ENCODE data around the gene TSTD1. TPM values are rescaled to one million over a fixed set of nuclear protein-coding genes. Genes with fewer than 3 reads are reported as not detected.
"Not testable (repeated sequence)": the region's sequence is repeated elsewhere in the genome, so short reads cannot be mapped to it uniquely, and the experiment has no call there.

The TSTD1 gene
- total and polyA plus RNA-seq, 9 donors: 13.6 to 200 (median 50.3) TPM

DNA sequence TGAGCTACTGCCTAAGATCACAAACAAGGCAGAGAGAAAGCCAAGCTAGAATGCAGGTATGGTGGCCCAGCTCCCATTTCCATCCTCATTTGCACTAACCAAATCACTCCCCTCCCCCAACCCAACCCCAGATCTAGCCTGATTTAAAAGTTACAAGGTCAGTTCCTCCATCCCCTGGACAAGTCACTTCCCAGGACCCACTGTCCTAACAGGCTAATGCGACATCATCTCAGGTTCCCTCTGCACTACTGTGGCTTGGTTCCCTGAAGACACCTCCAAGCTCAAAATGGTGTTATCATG is 20.2 kb downstream of the TSTD1 start:
- no peaks in the 10 kb centered on the region for H3K36me3 ChIP-seq
- TF ChIP-seq, protein P1, sequence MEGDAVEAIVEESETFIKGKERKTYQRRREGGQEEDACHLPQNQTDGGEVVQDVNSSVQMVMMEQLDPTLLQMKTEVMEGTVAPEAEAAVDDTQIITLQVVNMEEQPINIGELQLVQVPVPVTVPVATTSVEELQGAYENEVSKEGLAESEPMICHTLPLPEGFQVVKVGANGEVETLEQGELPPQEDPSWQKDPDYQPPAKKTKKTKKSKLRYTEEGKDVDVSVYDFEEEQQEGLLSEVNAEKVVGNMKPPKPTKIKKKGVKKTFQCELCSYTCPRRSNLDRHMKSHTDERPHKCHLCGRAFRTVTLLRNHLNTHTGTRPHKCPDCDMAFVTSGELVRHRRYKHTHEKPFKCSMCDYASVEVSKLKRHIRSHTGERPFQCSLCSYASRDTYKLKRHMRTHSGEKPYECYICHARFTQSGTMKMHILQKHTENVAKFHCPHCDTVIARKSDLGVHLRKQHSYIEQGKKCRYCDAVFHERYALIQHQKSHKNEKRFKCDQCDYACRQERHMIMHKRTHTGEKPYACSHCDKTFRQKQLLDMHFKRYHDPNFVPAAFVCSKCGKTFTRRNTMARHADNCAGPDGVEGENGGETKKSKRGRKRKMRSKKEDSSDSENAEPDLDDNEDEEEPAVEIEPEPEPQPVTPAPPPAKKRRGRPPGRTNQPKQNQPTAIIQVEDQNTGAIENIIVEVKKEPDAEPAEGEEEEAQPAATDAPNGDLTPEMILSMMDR (IDR thresholded peaks at IDR 0.05): no peak
- TF ChIP-seq POLR2A (IDR thresholded peaks at IDR 0.05) (no peak), EP300 (IDR thresholded peaks at IDR 0.05) (no peak)
- no peak for DNase-seq
- 85 to 100% (median 100%) methylated on average over 1 of the region's 1 CpG for WGBS, 3 donors
- no peaks in the 10 kb centered on the region for H3K9me3 ChIP-seq
- H3K27me3 ChIP-seq: no peaks in the 10 kb centered on the region
- intact Hi-C loops (cut with DNase I): no loop called here
- no peak overlapping the region for H3K4me3 ChIP-seq
- no peak overlapping the region for H3K27ac ChIP-seq
- peaks cover 3% of the 10 kb centered on the region for H3K4me1 ChIP-seq (ENCODE audit: insufficient read depth)

DNA sequence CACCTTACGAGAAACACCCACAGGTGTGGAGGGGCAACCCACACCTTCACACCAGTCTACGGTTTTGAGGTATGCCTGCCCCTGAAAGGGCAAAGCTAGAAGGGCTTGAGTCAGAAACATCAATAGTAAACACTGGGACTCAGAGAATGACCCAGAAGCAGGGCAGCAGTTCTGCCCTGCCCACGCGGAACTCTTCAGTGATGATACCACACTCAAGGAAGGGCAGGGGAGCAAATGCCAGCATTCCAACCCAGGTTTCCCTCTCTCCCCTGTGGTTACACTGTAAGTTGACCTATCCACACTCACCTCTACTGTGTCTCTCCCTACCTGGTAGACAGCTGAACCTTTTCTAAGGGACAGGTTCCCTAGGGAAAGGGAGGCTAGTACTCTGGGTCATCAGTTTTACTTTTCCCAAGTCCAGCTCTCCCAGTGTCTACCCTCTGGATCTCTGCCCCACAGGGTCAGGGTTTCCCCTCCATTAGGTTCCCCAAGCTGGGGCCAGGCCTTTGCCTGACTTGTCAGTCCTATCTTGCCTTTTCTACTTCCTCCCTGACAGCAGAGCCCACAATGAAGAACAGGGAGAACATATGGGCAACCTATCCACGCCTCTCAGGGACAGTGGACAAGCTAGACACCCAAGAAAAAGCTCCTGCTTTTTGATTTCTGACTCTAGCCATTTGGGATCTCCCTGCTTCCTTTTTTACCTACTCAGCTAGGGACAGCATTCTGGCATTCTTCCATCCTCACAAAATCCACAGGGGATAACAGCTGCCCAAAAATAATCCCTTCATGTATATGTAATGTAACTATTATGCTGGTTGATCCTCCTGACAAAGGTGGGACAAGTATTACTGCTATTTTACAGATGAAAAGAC is 20.8 kb downstream of the TSTD1 start:
- WGBS, 3 donors: 83 to 91% (median 84%) methylated on average over 5 of the region's 5 CpGs
- TF ChIP-seq, protein P1 (IDR thresholded peaks at IDR 0.05): no peak
- TF ChIP-seq EP300 (IDR thresholded peaks at IDR 0.05): no peak
- no peak for TF ChIP-seq POLR2A (IDR thresholded peaks at IDR 0.05)
- no peaks in the 10 kb centered on the region for H3K27me3 ChIP-seq
- H3K27ac ChIP-seq: no peak overlapping the region
- no peak overlapping the region for H3K4me3 ChIP-seq
- no peaks in the 10 kb centered on the region for H3K9me3 ChIP-seq
- H3K4me1 ChIP-seq (ENCODE audit: insufficient read depth): peaks cover 7% of the 10 kb centered on the region
- intact Hi-C loops (cut with DNase I): no loop called here
- DNase-seq: no peak
- no peaks in the 10 kb centered on the region for H3K36me3 ChIP-seq

DNA sequence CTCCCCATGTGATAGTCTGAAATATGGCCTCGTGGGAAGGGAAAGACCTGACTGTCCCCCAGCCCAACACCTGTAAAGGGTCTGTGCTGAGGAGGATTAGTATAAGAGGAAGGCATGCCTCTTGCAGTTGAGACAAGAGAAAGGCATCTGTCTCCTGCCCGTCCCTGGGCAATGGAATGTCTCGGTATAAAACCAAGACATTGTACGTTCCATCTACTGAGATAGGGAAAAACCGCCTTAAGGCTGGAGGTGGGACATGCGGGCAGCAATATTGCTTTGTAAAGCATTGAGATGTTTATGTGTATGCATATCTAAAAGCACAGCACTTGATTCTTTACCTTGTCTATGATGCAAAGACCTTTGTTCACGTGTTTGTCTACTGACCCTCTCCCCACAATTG is 21.6 kb downstream of the TSTD1 start:
- H3K27ac ChIP-seq: not testable (repeated sequence)

DNA sequence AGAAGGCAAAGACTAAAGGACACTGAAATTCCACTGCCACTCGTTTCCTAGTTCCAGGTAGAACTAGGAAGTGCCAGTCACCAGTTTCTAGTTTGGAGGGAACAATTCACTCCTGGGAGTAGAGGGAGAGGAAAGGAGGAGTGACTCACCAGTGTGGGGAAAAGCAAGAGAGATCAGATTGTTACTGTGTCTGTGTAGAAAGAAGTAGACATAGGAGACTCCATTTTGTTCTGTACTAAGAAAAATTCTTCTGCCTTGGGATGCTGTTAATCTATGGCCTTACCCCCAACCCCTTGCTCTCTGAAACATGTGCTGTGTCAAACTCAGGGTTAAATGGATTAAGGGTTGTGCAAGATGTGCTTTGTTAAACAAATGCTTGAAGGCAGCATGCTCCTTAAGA is 22.1 kb downstream of the TSTD1 start:
- H3K27me3 ChIP-seq; intact Hi-C loops (cut with DNase I); DNase-seq; H3K4me1 ChIP-seq (ENCODE audit: insufficient read depth); H3K4me3 ChIP-seq; H3K36me3 ChIP-seq; H3K9me3 ChIP-seq; H3K27ac ChIP-seq: not testable (repeated sequence)
- WGBS, 3 donors: 60 to 77% (median 73%) methylated on average over 1 of the region's 1 CpG

More for the DNA sequence above, 21.6 kb downstream of the TSTD1 start:
- H3K9me3 ChIP-seq; H3K4me3 ChIP-seq; H3K27me3 ChIP-seq; DNase-seq; H3K4me1 ChIP-seq (ENCODE audit: insufficient read depth); intact Hi-C loops (cut with DNase I); H3K36me3 ChIP-seq: not testable (repeated sequence)
- WGBS, 3 donors: 72 to 74% (median 72%) methylated on average over 6 to 7 of the region's 7 CpGs

DNA sequence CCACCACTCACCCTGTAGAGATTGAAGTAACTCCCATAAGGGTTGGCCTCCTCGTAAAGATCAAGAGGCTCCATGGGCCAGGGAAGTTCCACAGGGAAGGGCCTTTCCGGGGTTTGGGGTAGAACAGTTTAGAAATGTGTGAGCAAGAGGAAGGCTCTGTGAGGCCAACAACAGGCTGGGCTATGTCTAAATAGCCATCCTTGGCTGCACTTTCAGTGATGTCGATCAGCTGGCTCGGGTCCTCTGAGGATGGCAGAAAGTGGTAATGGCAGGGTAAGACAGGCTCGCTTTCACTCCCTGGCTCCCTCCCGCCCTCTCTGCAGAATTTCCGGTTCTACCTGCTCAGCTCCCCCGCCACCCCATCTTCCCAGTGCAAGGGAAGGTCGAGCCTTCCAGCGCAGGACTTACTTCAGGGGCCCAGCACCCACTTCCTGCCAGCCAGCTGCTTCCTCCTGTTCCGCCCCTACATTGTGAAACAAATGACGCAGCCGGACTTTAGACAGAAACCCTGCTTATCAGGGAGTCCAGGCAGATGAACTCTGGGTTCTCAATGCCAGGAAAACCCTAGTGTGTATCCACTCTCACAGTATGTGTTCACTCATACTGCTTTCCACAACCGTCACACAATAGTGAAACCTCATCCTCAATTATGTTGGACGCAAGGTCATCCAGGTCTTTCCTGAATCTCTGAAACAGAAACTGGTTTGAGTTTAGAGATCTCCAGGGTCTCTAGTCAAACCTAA is 25.1 kb downstream of the TSTD1 start:
- 39 to 60% (median 49%) methylated on average over 15 of the region's 15 CpGs for WGBS, 3 donors
- Histone ChIP-seq H3K27ac (peak overlapping the region; percentile 61 to 69), H3K4me3 (no peak overlapping the region), H3K27me3 (no peaks in the 10 kb centered on the region), H3K36me3 (no peaks in the 10 kb centered on the region), H3K4me1 (ENCODE audit: insufficient read depth) (peaks cover 8% of the 10 kb centered on the region), H3K9me3 (no peaks in the 10 kb centered on the region)
- intact Hi-C loops (cut with DNase I): no loop called here
- TF ChIP-seq, protein P1 (IDR thresholded peaks at IDR 0.05): no peak
- peak; percentile 52 for TF ChIP-seq EP300 (IDR thresholded peaks at IDR 0.05)
- TF ChIP-seq POLR2A (IDR thresholded peaks at IDR 0.05): peak; percentile 45
- peak; percentile 71 to 86 (median 78) for DNase-seq

Data from ovary (tissue), 9 donors.